Islet precursor cell (in vitro differentiated cells): ENCODE measurements around the gene LDLRAD3.
A peak's percentile ranks its signal among the peaks of the same experiment; 100 is the strongest.
"Not testable (repeated sequence)": the region's sequence is repeated elsewhere in the genome, so short reads cannot be mapped to it uniquely, and the experiment has no call there.

Experiments used
- DNase-seq: peaks from one replicate; pipeline ENCODE4 v3.0.0-alpha.2; 2018

Gene LDLRAD3, protein sequence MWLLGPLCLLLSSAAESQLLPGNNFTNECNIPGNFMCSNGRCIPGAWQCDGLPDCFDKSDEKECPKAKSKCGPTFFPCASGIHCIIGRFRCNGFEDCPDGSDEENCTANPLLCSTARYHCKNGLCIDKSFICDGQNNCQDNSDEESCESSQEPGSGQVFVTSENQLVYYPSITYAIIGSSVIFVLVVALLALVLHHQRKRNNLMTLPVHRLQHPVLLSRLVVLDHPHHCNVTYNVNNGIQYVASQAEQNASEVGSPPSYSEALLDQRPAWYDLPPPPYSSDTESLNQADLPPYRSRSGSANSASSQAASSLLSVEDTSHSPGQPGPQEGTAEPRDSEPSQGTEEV

DNA sequence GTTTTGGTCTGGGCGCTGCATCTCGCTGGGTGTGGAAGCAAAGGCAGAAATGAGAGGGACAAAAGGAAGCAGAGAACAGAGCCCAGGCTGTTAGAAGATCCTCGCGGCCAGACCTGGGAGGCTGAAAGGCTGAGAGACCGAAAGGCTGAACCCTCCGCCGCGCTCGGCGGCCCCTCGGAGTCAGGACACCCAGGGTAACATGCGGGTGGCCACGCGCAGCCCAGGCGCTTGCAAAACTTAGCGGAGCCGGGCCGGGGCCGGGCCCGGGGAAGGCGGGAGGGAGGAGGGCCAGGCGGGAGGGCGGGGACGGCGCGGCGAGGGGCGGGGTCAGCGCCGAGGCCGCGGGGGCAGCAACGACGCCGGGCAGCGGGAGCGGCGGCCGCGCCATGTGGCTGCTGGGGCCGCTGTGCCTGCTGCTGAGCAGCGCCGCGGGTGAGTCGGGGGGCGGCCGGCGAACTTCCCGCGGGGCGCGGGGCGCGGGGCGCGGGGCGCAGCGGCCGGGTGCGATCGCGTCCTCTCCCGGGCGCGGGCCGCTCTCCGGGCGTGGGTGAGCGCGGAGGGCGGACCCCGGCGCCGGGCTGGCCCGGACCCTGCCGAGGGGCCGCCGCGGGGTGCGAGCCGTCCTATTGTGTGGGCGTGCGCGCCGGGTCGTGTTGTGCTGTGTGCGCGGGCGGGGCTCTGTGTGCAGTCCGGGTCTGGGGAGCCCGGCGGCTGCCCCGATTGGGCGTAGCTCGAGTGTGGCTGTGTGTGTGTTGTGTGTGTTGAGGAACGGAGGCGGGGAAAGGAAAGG, at the start of gene LDLRAD3:
TSS of gene LDLRAD3 (plus strand) at position 350 of the 790 bp plus-strand sequence. CDS start at position 387, 37 bp downstream.
- peak; percentile 93 for DNase-seq

DNA sequence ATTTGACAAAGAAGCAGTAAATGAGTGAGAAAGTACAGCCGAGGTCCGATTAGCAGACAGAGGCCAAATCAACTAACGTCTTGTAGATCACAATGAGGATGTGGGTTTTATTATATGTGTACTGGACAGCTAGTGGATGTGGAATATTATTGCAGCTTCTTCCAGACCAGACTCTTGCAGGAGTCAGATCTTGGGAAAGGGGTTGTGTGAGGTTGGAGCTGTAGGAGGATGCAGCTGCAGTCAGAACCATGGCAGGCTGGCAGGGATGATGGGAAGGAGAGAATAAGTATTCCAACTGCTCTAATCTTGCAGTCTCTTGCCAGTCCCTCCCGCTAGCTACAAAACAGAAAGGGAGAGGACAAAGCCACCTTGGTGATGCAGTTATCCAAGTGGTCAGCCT, 46.8 kb upstream of the LDLRAD3 start:
- no peak for DNase-seq

GRCh38 chr11:35902961-35903360, 40.9 kb upstream of the LDLRAD3 start:
- no peak for DNase-seq

DNA sequence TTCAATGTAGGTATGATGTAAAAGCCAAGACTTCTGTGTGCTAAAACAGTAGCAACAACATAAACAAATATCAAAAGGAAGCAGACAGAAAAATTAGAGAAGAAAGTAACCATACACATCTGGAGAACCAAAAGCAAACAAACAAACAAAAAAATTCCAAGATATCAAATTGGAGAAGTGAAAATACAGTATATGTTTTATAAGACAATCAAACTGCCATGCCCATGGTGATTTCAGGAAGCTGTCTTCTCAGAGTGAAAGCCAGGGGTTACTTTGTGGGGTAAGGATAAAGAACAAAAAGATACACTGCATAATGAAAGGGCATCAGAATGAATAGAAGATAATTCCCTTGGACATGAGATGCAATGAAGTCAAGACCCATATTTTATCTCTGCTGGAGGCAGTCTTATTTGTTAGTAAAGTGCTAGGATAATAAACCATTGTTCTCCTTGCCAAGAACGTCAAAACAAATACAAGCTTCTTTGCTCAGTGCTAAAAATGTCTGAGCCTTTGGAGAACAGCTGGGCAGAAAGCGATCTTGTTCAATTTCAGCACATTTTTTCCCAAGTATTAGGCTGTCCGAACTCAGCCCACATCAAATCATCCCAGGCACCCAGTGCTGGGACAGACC, 38.1 kb upstream of the LDLRAD3 start:
- DNase-seq: no peak

GRCh38 chr11:35906277-35906661, 37.6 kb upstream of the LDLRAD3 start:
- DNase-seq: no peak

DNA sequence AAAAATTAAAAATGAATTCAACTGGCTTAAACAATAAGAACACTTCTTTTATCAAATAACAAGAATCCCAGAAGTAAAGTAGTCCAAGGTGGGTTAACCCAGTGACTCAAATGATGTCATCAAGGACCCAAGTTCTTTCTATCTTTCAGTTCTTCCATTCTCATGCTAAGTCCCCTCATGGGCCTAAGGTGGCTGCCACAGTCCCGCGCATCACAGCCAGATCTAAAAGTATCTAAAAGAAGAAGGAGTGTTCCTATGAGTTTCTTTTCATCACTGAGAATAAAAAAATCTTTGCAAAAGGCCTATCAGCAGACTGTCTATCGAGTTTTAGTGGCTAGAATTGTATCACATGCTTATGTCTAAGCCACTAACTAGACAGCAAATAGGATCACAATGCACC, 37.2 kb upstream of the LDLRAD3 start:
- DNase-seq: no peak

- no peak for DNase-seq
Measured at GRCh38 chr11:35907648-35908431, 36.0 kb upstream of the LDLRAD3 start.

DNA sequence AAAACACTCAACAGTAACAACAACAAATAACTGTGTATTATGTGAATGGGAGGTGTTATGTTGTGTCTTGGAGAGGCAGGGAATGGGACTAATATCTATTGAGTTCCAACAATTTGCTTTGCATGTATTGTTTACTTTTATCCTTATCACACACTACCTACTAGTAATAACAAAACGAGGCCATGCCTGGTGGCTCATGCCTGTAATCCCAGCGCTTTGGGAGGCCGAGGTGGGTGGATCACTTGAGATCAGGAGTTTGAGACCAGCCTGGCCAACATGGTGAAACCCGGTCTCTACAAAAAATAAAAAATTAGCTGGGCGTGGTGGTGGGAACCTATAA, 35.5 kb upstream of the LDLRAD3 start:
- DNase-seq: not testable (repeated sequence)

GRCh38 chr11:35909511-35910265, 34.2 kb upstream of the LDLRAD3 start:
- no peak for DNase-seq

- no peak for DNase-seq
Measured at GRCh38 chr11:35911013-35911412, 32.8 kb upstream of the LDLRAD3 start.

DNA sequence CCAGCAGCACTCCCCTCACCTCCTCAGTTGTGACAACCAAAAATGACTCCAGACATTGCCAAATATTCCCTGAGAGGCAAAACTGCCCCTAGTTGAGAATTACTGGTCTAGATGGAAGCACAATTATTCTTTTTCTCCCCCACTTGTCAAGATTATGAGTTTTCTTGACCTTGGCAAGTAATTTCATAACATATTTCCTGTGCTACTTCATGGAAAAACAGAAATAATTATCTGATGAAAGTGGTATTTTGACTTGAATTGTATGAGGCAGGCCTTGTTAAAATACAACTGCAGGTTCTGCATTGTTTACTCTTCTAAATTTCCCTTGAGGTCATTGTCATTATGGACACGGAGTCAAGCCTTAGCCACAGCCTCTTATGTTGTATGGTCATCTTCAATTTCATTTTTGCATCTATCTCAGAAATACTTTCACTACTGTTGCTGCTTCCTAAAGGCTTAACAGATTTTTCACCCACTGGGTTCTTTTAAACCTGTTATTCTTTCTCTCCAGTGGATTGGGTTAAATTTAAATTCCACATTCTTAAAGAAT, 32.2 kb upstream of the LDLRAD3 start:
- DNase-seq: no peak

DNA sequence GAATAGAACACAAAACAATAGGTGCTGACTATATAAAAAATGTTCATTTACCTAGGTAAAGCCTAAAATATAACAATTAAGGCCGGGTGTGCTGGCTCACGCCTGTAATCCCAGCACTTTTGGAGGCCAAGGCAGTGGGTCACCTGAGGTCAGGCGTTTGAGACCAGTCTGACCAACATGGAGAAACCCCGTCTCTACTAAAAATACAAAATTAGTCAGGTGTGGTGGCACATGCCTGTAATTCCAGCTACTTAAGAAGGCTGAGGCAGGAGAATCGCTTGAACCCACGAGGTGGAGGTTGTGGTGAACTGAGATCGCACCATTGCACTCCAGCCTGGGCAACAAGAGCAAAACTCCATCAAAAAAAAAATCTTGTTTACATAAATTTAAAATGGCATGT, 31.4 kb upstream of the LDLRAD3 start:
- DNase-seq: not testable (repeated sequence)

- no peak for DNase-seq
Measured at GRCh38 chr11:35912883-35913624, 30.8 kb upstream of the LDLRAD3 start.

DNA sequence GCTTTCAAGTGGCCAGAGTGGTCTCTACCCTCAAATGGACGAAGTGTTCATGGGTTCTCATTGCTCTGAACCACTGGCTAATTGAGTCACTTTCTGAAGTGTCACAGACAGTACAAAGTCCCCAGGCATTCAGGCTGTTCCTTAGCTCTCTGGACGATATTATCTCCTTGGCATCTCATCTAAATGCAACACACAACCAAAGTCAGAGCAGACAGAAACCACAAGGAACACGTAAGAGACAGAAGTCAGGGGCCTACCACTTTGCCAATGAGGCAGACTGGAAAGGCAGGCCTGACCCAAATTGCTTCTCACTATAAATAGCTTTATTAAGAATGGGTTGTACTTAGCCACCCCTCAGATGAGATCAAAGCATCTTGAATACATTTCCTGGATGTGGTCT, 29.0 kb upstream of the LDLRAD3 start:
- DNase-seq: peak; percentile 57

DNA sequence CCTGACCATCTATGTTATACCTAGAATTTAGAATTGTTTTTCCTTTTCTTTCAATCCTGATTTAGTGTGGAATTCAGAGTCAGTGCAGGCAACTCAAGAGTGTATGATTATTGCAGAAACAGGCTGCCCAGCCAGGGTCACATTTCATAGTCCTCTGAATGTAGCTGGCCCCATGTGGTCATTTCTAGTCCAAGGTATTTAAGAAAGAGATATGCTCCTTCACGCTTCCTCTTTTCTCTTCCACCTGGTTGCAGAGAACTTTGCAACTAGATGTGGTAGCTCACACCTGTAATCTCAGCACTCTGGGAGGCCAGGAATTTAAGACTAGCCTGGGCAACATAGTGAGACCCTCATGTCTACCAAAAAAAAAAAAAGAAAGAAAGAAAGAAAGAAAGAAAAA, 27.6 kb upstream of the LDLRAD3 start:
- no peak for DNase-seq

DNA sequence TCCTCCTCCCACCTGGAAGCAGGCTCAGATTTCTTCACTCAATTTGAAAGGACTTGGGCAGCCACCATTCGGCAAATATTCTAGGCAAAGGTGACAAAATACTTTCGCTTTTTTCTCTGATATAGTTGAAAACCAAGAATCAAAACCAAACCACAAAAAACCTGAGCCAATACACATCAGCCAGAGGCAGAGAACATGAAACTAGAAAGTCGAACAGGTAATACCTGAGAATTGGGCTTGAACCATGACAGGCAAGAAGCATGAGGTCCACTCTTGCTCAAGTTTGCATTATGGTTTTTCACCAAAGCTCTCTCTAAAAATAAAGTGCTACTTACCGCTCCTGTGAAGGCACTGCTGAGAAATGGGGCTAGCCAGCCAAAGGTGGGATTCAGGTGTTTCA, 26.2 kb upstream of the LDLRAD3 start:
- DNase-seq: no peak

GRCh38 chr11:35918716-35919115, 25.1 kb upstream of the LDLRAD3 start:
- DNase-seq: no peak

GRCh38 chr11:35919244-35919643, 24.6 kb upstream of the LDLRAD3 start:
- DNase-seq: no peak

DNA sequence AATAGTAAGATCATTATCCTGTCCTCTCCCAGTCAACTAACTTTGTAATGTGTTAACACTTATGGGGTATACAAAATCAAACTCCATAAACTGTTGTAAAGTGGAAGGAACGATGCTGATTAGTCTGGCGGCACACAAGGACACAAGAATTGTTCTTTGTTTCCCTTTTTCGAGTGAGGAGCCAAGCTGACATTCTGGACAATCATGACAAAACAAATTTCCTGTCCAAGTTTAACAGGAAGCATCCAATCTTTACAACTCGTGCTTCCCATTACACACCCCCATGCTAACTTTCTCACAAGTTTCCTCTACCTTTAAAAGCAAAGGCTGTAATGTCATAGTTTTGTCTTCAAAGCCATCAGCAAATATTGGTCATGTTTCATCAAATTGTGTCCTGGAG, 20.4 kb upstream of the LDLRAD3 start:
- DNase-seq: no peak

- DNase-seq: no peak
Measured at GRCh38 chr11:35924811-35925210, 19.1 kb upstream of the LDLRAD3 start.

- no peak for DNase-seq
Measured at GRCh38 chr11:35927104-35927503, 16.8 kb upstream of the LDLRAD3 start.
